Ovary (tissue), 3 donors: ENCODE data around the gene CSRP3.

Source experiments
- CTCF ChIP-seq, 3 donors: fragments of 450-650 bp in 2 of 3; fragments of 200-600 bp in 1 of 3; IDR thresholded peaks; one replicate each; pipeline versions ENCODE4 v1.5.1 to v1.8.0; 2016 to 2022; ENCODE audit warnings: antibody characterized with exemption in 3 of 3, mild to moderate bottlenecking in 1 of 3
- POLR2A ChIP-seq: fragments of 450-650 bp; IDR thresholded peaks from one replicate; pipeline ENCODE4 v1.6.1; 2017; ENCODE audit warnings: antibody characterized with exemption, mild to moderate bottlenecking, moderate library complexity
- donor health status: DM: no; HTN: no; CAD: no.

GRCh38 chr11:19168090-19168489 lies 33.7 kb downstream of the CSRP3 start:
- TF ChIP-seq CTCF (IDR thresholded peaks at IDR 0.05) (no peak), POLR2A (no peak)
